ENCODE results near the gene BCAS3.

The BCAS3 gene

GRCh38 chr17:60676758-60677307, 818 bp upstream of the BCAS3 start:
- DNase-seq: no peak

- no peak for DNase-seq
Measured at GRCh38 chr17:60678118-60678444, 430 bp downstream of the BCAS3 start.

- no peak for DNase-seq
Measured at GRCh38 chr17:60679287-60679686, 1.6 kb downstream of the BCAS3 start.

GRCh38 chr17:60680754-60681153, 3.1 kb downstream of the BCAS3 start:
- DNase-seq: no peak

GRCh38 chr17:60685437-60685836, 7.8 kb downstream of the BCAS3 start:
- DNase-seq: no peak

- DNase-seq: no peak
Measured at GRCh38 chr17:60695960-60696359, 18.3 kb downstream of the BCAS3 start.

GRCh38 chr17:60699090-60699489, 21.4 kb downstream of the BCAS3 start:
- DNase-seq: no peak

DNA sequence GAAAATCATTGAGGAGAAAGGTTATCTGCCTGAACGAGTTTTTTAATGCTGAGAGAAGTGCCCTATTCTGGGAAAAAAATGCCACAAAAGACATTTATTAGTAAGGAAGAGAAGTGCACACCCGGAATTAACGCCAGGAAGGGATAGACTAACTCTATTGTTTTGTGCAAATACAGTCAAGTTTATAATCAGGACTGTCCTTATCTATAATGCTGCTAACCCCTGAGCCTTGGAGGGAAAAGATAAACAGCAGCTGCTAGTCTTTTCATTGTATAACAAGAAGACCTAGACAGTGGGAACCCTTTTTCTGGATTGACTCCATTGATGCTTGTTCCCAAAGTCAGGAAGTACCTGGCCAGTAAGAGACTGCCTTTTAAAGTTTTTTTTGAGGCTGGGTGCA, 26.5 kb downstream of the BCAS3 start:
- DNase-seq: no peak

GRCh38 chr17:60712675-60713074, 35.0 kb downstream of the BCAS3 start:
- DNase-seq: no peak

GRCh38 chr17:60713608-60714007, 36.0 kb downstream of the BCAS3 start:
- no peak for DNase-seq

- no peak for DNase-seq
Measured at GRCh38 chr17:60716766-60717165, 39.1 kb downstream of the BCAS3 start.

- no peak for DNase-seq
Measured at GRCh38 chr17:60717814-60718213, 40.2 kb downstream of the BCAS3 start.

DNA sequence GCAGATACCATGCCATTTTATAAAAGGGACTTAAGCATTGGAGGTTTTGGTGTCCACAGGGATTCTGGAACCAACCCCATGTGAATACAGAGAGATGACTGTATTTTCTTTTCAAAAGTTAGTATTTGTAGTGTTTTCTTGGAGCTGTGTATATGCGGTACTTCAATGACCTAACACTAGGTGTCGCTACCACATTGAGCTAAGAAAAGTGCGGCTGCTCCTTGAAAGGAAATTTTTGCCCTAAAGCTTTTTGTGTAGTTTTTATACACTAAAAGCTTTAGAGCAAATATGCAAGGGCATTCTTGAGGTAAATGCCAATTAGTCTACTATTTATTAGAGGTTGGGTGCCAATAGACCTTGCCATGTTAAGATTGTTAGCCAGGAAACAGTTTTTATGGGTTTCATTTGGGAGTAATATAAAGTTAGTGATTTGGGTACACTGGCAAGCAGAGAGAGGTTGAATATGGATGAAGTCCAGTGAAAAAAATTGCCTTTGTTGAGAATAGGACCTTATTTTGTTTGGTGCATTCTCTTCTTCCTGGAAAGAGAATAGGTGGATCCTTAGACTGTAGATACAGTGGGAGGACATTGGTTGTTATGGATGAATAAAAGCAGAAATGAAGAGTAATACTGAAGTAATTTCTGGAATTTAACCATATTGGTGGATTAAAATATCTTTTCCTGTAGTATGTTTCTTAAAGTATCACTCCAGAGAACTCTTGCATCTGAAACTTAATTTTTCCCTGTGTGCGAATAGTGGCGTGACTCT, 43.3 kb downstream of the BCAS3 start:
- peak; percentile 15 for DNase-seq

DNA sequence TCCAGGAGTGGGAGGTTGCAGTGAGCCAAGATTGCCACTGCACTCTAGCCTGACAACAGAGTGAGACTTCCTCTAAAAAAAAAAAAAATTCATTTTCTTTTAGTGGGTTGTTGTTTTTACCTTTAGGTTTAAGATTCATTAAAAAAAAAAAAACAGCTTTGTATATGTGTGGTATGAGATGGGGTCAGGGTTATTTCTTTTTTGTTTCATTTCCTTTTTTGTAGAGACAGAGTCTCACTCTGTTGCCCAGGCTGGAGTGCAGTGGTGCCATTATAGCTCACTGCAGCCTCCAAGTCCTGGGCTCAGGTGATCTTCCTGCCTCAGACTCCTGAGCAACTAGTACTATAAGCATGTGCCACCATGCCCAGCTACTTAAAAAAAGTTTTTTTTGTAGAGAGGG, 47.0 kb downstream of the BCAS3 start:
- no peak for DNase-seq

- no peak for DNase-seq
Measured at GRCh38 chr17:60729854-60730253, 52.2 kb downstream of the BCAS3 start.

DNA sequence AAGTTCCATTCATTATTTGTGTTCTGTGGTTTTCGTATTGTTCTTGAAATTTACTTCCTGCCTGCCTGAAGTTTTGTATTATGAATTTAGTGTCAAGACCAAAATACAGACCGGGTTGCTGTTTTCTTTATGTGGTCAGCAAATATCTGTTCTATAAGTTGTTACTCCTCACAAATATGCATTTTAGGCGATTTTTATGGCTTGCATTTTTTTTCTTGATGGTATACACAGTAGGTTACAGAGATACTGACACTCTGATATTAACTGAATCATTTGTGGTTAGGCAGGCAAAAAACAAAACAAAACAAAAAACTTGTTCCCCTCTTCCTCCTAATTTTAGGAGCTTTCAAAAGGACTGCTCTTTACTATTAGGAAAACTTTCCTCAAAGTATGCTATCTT, 52.6 kb downstream of the BCAS3 start:
- DNase-seq: no peak

DNA sequence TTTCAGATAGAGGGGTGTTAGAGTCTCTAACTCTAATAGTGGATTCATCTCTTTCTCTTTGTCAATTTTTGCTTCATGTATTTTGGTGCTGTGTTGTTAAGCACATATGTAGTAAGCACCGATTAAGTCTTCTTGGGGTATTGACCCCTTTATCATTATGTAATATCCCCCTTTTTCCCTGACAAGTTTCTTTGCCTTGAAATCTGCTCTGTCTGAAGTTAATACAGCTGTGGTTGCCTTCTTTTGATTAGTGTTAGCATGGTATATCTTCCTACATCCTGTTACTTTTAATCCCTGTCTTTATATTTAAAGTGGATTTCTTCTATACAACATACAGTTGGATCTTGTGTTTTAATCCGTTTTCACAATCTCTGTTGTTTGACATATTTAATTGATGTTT, 60.6 kb downstream of the BCAS3 start:
- no peak for DNase-seq

DNA sequence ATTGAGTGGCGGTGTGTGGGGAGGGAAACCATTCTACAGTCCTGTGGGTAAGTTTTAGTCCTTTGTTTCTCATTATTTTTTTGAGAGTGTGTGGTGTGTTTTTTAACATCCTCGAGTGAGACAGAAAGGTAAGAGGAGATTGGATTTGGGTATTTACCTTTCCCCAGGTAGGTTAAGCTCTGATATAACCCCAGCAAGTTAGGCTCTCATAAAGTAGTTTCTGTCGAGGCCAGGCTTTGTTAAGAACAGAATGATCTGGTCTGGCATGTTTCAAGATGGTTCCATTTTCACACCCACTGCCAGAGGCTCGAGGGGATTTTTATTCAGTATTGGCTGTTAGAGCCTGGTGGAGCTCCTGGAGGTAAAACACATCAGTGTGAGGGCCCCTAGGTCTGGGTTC, 62.9 kb downstream of the BCAS3 start:
- DNase-seq: no peak

DNA sequence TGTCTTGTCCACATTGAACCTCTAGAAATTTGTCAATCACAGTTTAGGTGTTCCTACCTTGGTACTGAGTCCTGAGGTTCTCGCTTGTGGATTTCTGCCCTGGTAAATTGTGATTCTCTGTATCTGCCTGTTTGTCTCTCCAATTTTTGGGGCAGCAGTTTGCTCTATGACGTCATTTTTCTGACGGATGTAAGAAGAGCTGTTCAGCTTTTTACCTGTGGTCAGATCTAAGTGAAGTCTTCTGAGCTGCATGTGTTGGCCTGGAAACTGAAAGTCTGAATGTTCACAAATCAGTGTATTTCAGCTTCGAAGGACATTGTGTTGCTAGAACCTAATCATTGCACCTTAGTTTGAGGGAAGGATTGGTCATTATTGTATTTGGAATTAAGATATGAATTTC, 63.4 kb downstream of the BCAS3 start:
- no peak for DNase-seq

GRCh38 chr17:60743282-60743681, 65.6 kb downstream of the BCAS3 start:
- DNase-seq: no peak

DNA sequence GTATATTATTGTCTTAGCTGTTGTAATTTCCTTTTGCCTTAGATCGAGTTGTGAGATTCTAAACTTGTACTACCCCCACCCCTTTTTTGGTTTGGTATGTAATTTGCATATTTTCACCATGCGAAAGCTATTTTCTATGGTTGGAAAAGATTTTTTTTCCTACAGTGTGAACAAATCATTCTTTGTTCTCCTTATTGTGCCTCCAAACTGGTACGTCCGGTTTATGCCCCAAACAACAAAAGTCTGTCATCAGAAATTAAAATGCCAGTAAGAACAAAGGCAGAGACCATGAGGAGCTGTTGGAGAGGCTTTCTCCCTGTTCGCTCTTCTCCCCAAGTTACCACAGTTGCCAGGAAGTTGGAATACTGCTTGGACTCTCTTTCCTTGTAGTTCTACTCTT, 66.1 kb downstream of the BCAS3 start:
- DNase-seq: no peak

DNA sequence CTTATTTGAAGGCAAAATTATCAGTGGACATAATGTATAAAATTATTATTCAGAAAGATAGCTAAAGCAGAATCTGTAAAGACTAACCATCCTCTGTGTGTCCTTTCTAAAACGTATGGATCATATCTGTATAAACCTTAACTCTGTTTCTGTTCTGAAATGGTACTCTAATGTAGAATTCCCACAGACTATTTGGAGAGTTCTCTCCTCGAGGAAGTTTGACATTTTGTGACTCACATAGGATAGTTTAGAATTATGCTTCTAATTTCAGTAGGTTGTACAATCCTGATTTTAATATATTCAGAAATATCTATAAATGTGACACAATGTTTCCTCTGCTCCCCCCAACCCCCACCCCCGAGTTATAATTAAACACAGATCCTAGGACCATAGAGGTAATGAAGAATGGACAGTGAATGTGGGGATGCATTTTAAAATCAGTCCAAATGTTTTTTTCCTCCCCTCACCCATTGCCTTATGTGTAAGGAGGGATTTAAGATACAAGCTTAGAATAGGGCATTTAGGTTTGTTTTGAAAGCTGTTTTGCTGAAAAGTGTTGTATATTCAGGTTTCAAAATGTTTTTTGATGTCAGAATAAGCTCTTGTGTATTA, 66.8 kb downstream of the BCAS3 start:
- DNase-seq: no peak

DNA sequence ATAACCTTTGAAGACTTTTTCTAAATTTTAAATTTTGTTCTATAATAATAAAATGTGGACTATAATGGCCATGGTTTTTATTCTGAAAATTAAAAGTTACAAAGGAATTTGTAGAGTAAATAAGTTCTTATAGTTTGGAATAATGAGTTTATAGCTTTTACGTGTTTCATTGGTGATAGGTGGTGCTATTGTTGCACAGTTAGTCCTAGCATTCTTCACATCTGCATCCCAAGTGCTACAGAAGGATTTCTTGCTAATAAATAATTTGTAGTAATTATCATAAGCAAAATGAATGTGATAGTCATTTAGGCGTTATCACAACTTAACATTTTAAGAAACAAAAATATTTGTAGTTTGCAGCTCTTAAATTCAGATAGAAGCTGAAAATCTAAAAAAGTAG, 67.9 kb downstream of the BCAS3 start:
- DNase-seq: no peak

GRCh38 chr17:60747069-60747808, 69.6 kb downstream of the BCAS3 start:
- no peak for DNase-seq
